ENCODE measurements around the gene RAB19. TPM values are rescaled to one million over a fixed set of nuclear protein-coding genes. Genes with fewer than 3 reads are reported as not detected.
"Not testable (repeated sequence)": the region's sequence is repeated elsewhere in the genome, so short reads cannot be mapped to it uniquely, and the experiment has no call there.

Gene RAB19
- total RNA-seq, 2 donors from 2014 or later = 2.1 TPM

GRCh38 chr7:140448781-140449480 lies 45.1 kb downstream of the RAB19 start:
- Mint-ChIP-seq H3K27me3 (no peaks in the 10 kb centered on the region), H3K36me3 (ENCODE audit: low read depth) (peaks cover 5% of the 10 kb centered on the region), H3K4me1 (peaks cover 24% of the 10 kb centered on the region), H3K4me3 (no peak overlapping the region), H3K27ac (no peak overlapping the region)
- no peaks in the 10 kb centered on the region for H3K9me3 ChIP-seq (ENCODE audit: control insufficient read depth, low read length, poor library complexity, severe bottlenecking)
- DNase-seq (no peak), ATAC-seq (no peak)

GRCh38 chr7:140451716-140452115 lies 47.9 kb downstream of the RAB19 start:
- no peaks in the 10 kb centered on the region for H3K9me3 ChIP-seq (ENCODE audit: control insufficient read depth, low read length, poor library complexity, severe bottlenecking)
- H3K27ac Mint-ChIP-seq = peak overlapping the region; percentile 82
- ATAC-seq (no peak), DNase-seq (no peak)
- H3K36me3 Mint-ChIP-seq (ENCODE audit: low read depth) = peaks cover 15% of the 10 kb centered on the region
- peaks cover 34% of the 10 kb centered on the region for H3K4me1 Mint-ChIP-seq
- peak overlapping the region; percentile 45 for H3K4me3 Mint-ChIP-seq
- no peaks in the 10 kb centered on the region for H3K27me3 Mint-ChIP-seq

- Mint-ChIP-seq H3K4me1 (peaks cover 30% of the 10 kb centered on the region), H3K27me3 (no peaks in the 10 kb centered on the region), H3K27ac (peak overlapping the region; percentile 82), H3K36me3 (ENCODE audit: low read depth) (peaks cover 15% of the 10 kb centered on the region), H3K4me3 (no peak overlapping the region)
- DNase-seq = no peak
- no peak for ATAC-seq
- H3K9me3 ChIP-seq (ENCODE audit: control insufficient read depth, low read length, poor library complexity, severe bottlenecking) = no peaks in the 10 kb centered on the region
Measured at GRCh38 chr7:140453273-140453672, 49.4 kb downstream of the RAB19 start.

- ATAC-seq; H3K4me3 Mint-ChIP-seq; H3K9me3 ChIP-seq (ENCODE audit: control insufficient read depth, low read length, poor library complexity, severe bottlenecking); DNase-seq; H3K27me3 Mint-ChIP-seq: not testable (repeated sequence)
- Mint-ChIP-seq H3K36me3 (ENCODE audit: low read depth) (peaks cover 15% of the 10 kb centered on the region), H3K27ac (peak overlapping the region; percentile 79), H3K4me1 (peaks cover 33% of the 10 kb centered on the region)
Measured at GRCh38 chr7:140453785-140454656, 50.2 kb downstream of the RAB19 start.

- DNase-seq (no peak), ATAC-seq (no peak)
- peaks cover 15% of the 10 kb centered on the region for H3K36me3 Mint-ChIP-seq (ENCODE audit: low read depth)
- no peaks in the 10 kb centered on the region for H3K9me3 ChIP-seq (ENCODE audit: control insufficient read depth, low read length, poor library complexity, severe bottlenecking)
- peaks cover 34% of the 10 kb centered on the region for H3K4me1 Mint-ChIP-seq
- H3K27me3 Mint-ChIP-seq = no peaks in the 10 kb centered on the region
- no peak overlapping the region for H3K4me3 Mint-ChIP-seq
- peak overlapping the region; percentile 79 for H3K27ac Mint-ChIP-seq
Measured at GRCh38 chr7:140454657-140455015, 50.8 kb downstream of the RAB19 start.

DNA sequence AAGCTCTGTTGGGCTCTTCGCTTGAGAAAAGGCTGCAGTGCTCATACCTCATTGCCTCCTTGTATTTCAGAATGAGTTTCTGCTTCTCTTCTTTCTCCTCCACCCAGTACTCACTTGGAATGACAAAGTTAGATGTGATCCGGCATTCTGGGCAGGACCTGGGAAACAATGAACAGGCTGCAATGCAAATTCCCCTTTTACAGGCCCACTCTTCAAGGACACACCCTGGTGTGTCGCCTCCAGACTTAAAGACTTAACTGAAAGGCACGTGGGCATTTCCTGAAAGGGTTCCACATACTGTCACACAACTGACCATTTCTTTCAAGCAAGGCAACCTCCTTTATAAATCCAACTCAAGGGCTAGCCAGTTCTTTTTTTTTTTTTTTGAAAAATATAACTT lies 51.9 kb downstream of the RAB19 start:
- no peak for ATAC-seq
- H3K9me3 ChIP-seq (ENCODE audit: control insufficient read depth, low read length, poor library complexity, severe bottlenecking) = no peaks in the 10 kb centered on the region
- no peak overlapping the region for H3K4me3 Mint-ChIP-seq
- DNase-seq = no peak
- H3K4me1 Mint-ChIP-seq = peaks cover 27% of the 10 kb centered on the region
- peaks cover 15% of the 10 kb centered on the region for H3K36me3 Mint-ChIP-seq (ENCODE audit: low read depth)
- H3K27me3 Mint-ChIP-seq = no peaks in the 10 kb centered on the region
- H3K27ac Mint-ChIP-seq = no peak overlapping the region

GRCh38 chr7:140456551-140457051 lies 52.7 kb downstream of the RAB19 start:
- H3K36me3 Mint-ChIP-seq (ENCODE audit: low read depth) = peaks cover 16% of the 10 kb centered on the region
- DNase-seq (no peak), ATAC-seq (no peak)
- H3K4me1 Mint-ChIP-seq = peaks cover 21% of the 10 kb centered on the region
- no peaks in the 10 kb centered on the region for H3K9me3 ChIP-seq (ENCODE audit: control insufficient read depth, low read length, poor library complexity, severe bottlenecking)
- H3K27ac Mint-ChIP-seq = no peak overlapping the region
- H3K4me3 Mint-ChIP-seq = no peak overlapping the region
- no peaks in the 10 kb centered on the region for H3K27me3 Mint-ChIP-seq

- ATAC-seq = no peak
- Mint-ChIP-seq H3K4me1 (peaks cover 16% of the 10 kb centered on the region), H3K27ac (no peak overlapping the region), H3K27me3 (no peaks in the 10 kb centered on the region), H3K4me3 (no peak overlapping the region), H3K36me3 (ENCODE audit: low read depth) (peaks cover 14% of the 10 kb centered on the region)
- no peaks in the 10 kb centered on the region for H3K9me3 ChIP-seq (ENCODE audit: control insufficient read depth, low read length, poor library complexity, severe bottlenecking)
- no peak for DNase-seq
Measured at GRCh38 chr7:140458201-140458600, 54.3 kb downstream of the RAB19 start.

- DNase-seq (no peak), ATAC-seq (no peak)
- no peak overlapping the region for H3K4me3 Mint-ChIP-seq
- no peak overlapping the region for H3K27ac Mint-ChIP-seq
- peaks cover 19% of the 10 kb centered on the region for H3K4me1 Mint-ChIP-seq
- H3K36me3 Mint-ChIP-seq (ENCODE audit: low read depth) = peaks cover 12% of the 10 kb centered on the region
- H3K9me3 ChIP-seq (ENCODE audit: control insufficient read depth, low read length, poor library complexity, severe bottlenecking) = no peaks in the 10 kb centered on the region
- no peaks in the 10 kb centered on the region for H3K27me3 Mint-ChIP-seq
Measured at GRCh38 chr7:140458916-140459315, 55.1 kb downstream of the RAB19 start.

GRCh38 chr7:140463111-140463510 lies 59.3 kb downstream of the RAB19 start:
- ATAC-seq (no peak), DNase-seq (no peak)
- no peaks in the 10 kb centered on the region for H3K9me3 ChIP-seq (ENCODE audit: control insufficient read depth, low read length, poor library complexity, severe bottlenecking)
- H3K27ac Mint-ChIP-seq = no peak overlapping the region
- no peaks in the 10 kb centered on the region for H3K27me3 Mint-ChIP-seq
- peaks cover 4% of the 10 kb centered on the region for H3K36me3 Mint-ChIP-seq (ENCODE audit: low read depth)
- no peak overlapping the region for H3K4me3 Mint-ChIP-seq
- peaks cover 11% of the 10 kb centered on the region for H3K4me1 Mint-ChIP-seq

- H3K36me3 Mint-ChIP-seq (ENCODE audit: low read depth) = peaks cover 2% of the 10 kb centered on the region
- peaks cover 24% of the 10 kb centered on the region for H3K4me1 Mint-ChIP-seq
- no peaks in the 10 kb centered on the region for H3K9me3 ChIP-seq (ENCODE audit: control insufficient read depth, low read length, poor library complexity, severe bottlenecking)
- ATAC-seq (no peak), DNase-seq (peak in 1 of 3 donors; percentile 41)
- H3K27me3 Mint-ChIP-seq = no peaks in the 10 kb centered on the region
- H3K27ac Mint-ChIP-seq = peak overlapping the region; percentile 59
- H3K4me3 Mint-ChIP-seq = peak overlapping the region; percentile 74
Measured at GRCh38 chr7:140475747-140476333, 72.0 kb downstream of the RAB19 start.

DNA sequence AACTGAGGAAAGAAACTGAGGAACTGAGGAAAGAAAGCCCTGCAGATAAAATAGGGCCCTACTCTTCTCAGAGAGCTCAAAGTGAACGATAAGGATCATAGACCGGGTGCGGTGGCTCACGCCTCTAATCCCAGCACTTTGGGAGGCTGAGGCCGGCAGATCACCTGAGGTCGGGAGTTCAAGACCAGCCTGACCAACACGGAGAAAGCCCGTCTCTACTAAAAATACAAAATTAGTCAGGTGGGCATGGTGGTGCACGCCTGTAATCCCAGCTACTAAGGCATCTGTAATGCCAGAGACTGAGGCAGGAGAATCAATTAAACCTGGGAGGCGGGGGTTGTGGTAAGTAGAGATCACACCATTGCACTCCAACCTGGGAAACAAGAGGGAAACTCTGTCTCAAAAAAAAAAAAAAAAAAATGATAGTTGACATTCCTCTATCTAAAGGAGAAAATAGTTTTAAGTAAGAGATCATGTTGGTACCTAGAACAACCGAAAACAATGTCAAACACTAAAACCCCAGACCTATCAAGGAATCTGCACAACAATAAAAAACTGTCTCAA lies 72.9 kb downstream of the RAB19 start:
- H3K4me3 Mint-ChIP-seq = peak overlapping the region; percentile 99
- H3K36me3 Mint-ChIP-seq (ENCODE audit: low read depth) = peaks cover 2% of the 10 kb centered on the region
- DNase-seq = no peak
- peak overlapping the region; percentile 93 for H3K27ac Mint-ChIP-seq
- H3K4me1 Mint-ChIP-seq = peaks cover 21% of the 10 kb centered on the region
- ATAC-seq = no peak
- H3K9me3 ChIP-seq (ENCODE audit: control insufficient read depth, low read length, poor library complexity, severe bottlenecking) = no peaks in the 10 kb centered on the region
- no peaks in the 10 kb centered on the region for H3K27me3 Mint-ChIP-seq

Data from T-helper 17 cell (primary cell).